ENCODE data around the gene CNNM1.

- TF ChIP-seq CTCF (IDR thresholded peaks at IDR 0.05) (no peak), ZFX (IDR thresholded peaks at IDR 0.05; ENCODE audit: borderline replicate concordance) (no peak)
These were observed 10.7 kb upstream of the CNNM1 start for GRCh38 chr10:99318475-99318874.
